GM12878 (cell line): ENCODE data around the gene GRIK3. TPM values are rescaled to one million over a fixed set of nuclear protein-coding genes. Genes with fewer than 3 reads are reported as not detected.

Experiments used
- ATAC-seq: fragments of 200-7000 bp; cut with Tn5 transposase; 3 replicates; pipeline ENCODE4 v1.9.1; 2020; ENCODE audit warnings: mild to moderate bottlenecking, moderate library complexity
- BruUV-seq: library from RNA; stranded (reverse); fragments of 400-500 nt; replicated peaks from 2 replicates; lab custom pipeline; 2021; lab: Mats Ljungman, UMichigan
- CTCF ChIA-PET: fragments of 300-600 bp; sonication (Branson Sonifier 250); formaldehyde crosslinking; extraction: SDS; loops from one replicate; lab custom pipeline; 2021; ENCODE audit warnings: inconsistent platforms; lab: Yijun Ruan, JAX
- POLR2A ChIA-PET: fragments of 350-600 bp; formaldehyde crosslinking; extraction: SDS; loops from one replicate; lab custom pipeline; 2021; ENCODE audit warnings: inconsistent platforms; lab: Charles Lee
- RAD21 ChIA-PET: fragments of 300-600 bp; sonication (Branson Sonifier 250); formaldehyde crosslinking; loops from one replicate; lab custom pipeline; 2023; ENCODE audit warnings: antibody characterized with exemption; ENCODE audit not compliant: unreplicated experiment; lab: Charles Lee
- SMC1A ChIA-PET: fragments of 300-600 bp; sonication (Branson Sonifier 250); formaldehyde crosslinking; loops from one replicate; lab custom pipeline; 2023; ENCODE audit not compliant: unreplicated experiment, uncharacterized antibody; lab: Charles Lee
- DNase-seq: peaks from one replicate; pipeline ENCODE4 v3.0.0-alpha.2; 2011; ENCODE audit warnings: low read depth, low spot score
- FAIRE-seq: peaks from 3 replicates; lab custom pipeline; 2011; peaks lifted over from hg19 to GRCh38; lab: Jason Lieb, UNC
- H2AFZ ChIP-seq: 2 replicates; pipeline ENCODE4 v1.6.0; 2011; ENCODE audit warnings: low read depth, low read length, control low read depth; ENCODE audit not compliant: control insufficient read depth
- H3K27ac ChIP-seq: 2 replicates; pipeline ENCODE4 v1.5.1; 2011; ENCODE audit warnings: control low read depth; ENCODE audit not compliant: control insufficient read depth, insufficient read depth
- H3K27me3 ChIP-seq, 2 experiments: replicated peaks in 1 of 2; 2 replicates each; pipeline versions ENCODE4 v1.6.0 to v1.6.1; 2011; ENCODE audit warnings: low read length in 1 of 2; ENCODE audit not compliant: control insufficient read depth in 2 of 2, insufficient read depth in 2 of 2
- H3K36me3 ChIP-seq, 2 experiments: 2 replicates each; pipeline ENCODE4 v1.5.1; 2011; ENCODE audit warnings: low read length in 1 of 2; ENCODE audit not compliant: control insufficient read depth in 2 of 2, insufficient read depth in 2 of 2
- H3K4me1 ChIP-seq: 2 replicates; pipeline ENCODE4 v1.6.1; 2011; ENCODE audit warnings: mild to moderate bottlenecking, low read length, moderate library complexity, mixed read lengths; ENCODE audit not compliant: control insufficient read depth, insufficient read depth
- H3K4me2 ChIP-seq: 2 replicates; pipeline ENCODE4 v1.6.0; 2011; ENCODE audit warnings: control low read depth; ENCODE audit not compliant: control insufficient read depth, insufficient read depth
- H3K4me3 ChIP-seq: fragments of 200-600 bp; sonication (generic); 2 replicates; pipeline ENCODE4 v1.5.1; 2016
- H3K79me2 ChIP-seq: 2 replicates; pipeline ENCODE4 v1.6.0; 2011; ENCODE audit warnings: low read length; ENCODE audit not compliant: control insufficient read depth, insufficient read depth
- H3K9ac ChIP-seq: 2 replicates; pipeline ENCODE4 v1.8.0; 2011; ENCODE audit warnings: low read length, control low read depth, mixed read lengths; ENCODE audit not compliant: control insufficient read depth, insufficient read depth
- H3K9me3 ChIP-seq: replicated peaks from 3 replicates; pipeline ENCODE4 v1.5.1; 2011; ENCODE audit warnings: mild to moderate bottlenecking, low read length; ENCODE audit not compliant: control insufficient read depth, insufficient read depth
- H4K20me1 ChIP-seq: 2 replicates; pipeline ENCODE4 v1.6.0; 2011; ENCODE audit not compliant: control insufficient read depth, insufficient read depth
- BHLHE40 ChIP-seq, 2 experiments: fragments of 450-650 bp in 1 of 2; IDR thresholded peaks; 2 replicates each; pipeline ENCODE4 v1.6.1; 2011 to 2017; ENCODE audit warnings: low read depth in 2 of 2, borderline replicate concordance in 1 of 2, improper control_type of control experiment in 1 of 2, low read length in 1 of 2, mild to moderate bottlenecking in 1 of 2
- EP300 ChIP-seq, 2 experiments: fragments of 150-350 bp in 1 of 2; IDR thresholded peaks; 2 replicates each; pipeline ENCODE4 v1.6.1; 2011 to 2012; ENCODE audit warnings: low read depth in 2 of 2, low read length in 2 of 2, borderline replicate concordance in 1 of 2, improper control_type of control experiment in 1 of 2, inconsistent platforms in 1 of 2; ENCODE audit not compliant: control insufficient read depth in 1 of 2
- ESRRA ChIP-seq: IDR thresholded peaks from 2 replicates; pipeline ENCODE4 v1.6.1; 2012; ENCODE audit warnings: mild to moderate bottlenecking, low read length, improper control_type of control experiment
- FOXM1 ChIP-seq: IDR thresholded peaks from 2 replicates; pipeline ENCODE4 v1.6.1; 2012; ENCODE audit warnings: low read depth, mild to moderate bottlenecking, inconsistent platforms, low read length, moderate library complexity
- GABPA ChIP-seq: IDR thresholded peaks from 2 replicates; pipeline ENCODE4 v1.6.1; 2014; ENCODE audit warnings: antibody characterized with exemption, low read depth, mild to moderate bottlenecking, inconsistent platforms
- MTA2 ChIP-seq: fragments of 450-650 bp; IDR thresholded peaks from 2 replicates; pipeline ENCODE4 v1.6.1; 2016; ENCODE audit warnings: low read depth, mild to moderate bottlenecking, moderate library complexity
- NR2F1 ChIP-seq: fragments of 450-650 bp; conservative IDR thresholded peaks from 2 replicates; pipeline ENCODE4 v1.6.1; 2017; ENCODE audit warnings: mild to moderate bottlenecking
- RAD21 ChIP-seq: IDR thresholded peaks from 2 replicates; pipeline ENCODE4 v1.6.1; 2011; ENCODE audit warnings: mild to moderate bottlenecking, low read depth, low read length, moderate library complexity; ENCODE audit not compliant: insufficient read depth
- RCOR1 ChIP-seq: conservative IDR thresholded peaks from 2 replicates; pipeline ENCODE4 v1.6.1; 2012; ENCODE audit warnings: low read depth, low read length, improper control_type of control experiment
- RELA ChIP-seq: fragments of 450-650 bp; IDR thresholded peaks from 2 replicates; pipeline ENCODE4 v1.8.0; 2014; ENCODE audit warnings: borderline replicate concordance; ENCODE audit not compliant: partially characterized antibody
- SRF ChIP-seq, 2 experiments: IDR thresholded peaks; 2 replicates each; pipeline ENCODE4 v1.6.1; 2011; ENCODE audit warnings: low read depth in 2 of 2, low read length in 2 of 2, mild to moderate bottlenecking in 1 of 2, moderate library complexity in 1 of 2
- SUZ12 ChIP-seq: fragments of 200-600 bp; sonication (generic); IDR thresholded peaks from one replicate; pipeline ENCODE4 v1.6.1; 2018; ENCODE audit warnings: antibody characterized with exemption, mild to moderate bottlenecking; ENCODE audit not compliant: unreplicated experiment
- TCF3 ChIP-seq: IDR thresholded peaks from 2 replicates; pipeline ENCODE4 v1.6.1; 2012; ENCODE audit warnings: low read depth, mild to moderate bottlenecking, low read length, borderline replicate concordance; ENCODE audit not compliant: insufficient read depth
- ZNF217 ChIP-seq: fragments of 450-650 bp; IDR thresholded peaks from 2 replicates; pipeline ENCODE4 v1.6.1; 2017; ENCODE audit warnings: antibody characterized with exemption, mild to moderate bottlenecking
- ZNF274 ChIP-seq: IDR thresholded peaks from one replicate; pipeline ENCODE4 v1.8.0; 2011; ENCODE audit not compliant: insufficient read length, insufficient read depth
- ZNF622 ChIP-seq: fragments of 450-650 bp; IDR thresholded peaks from 2 replicates; pipeline ENCODE4 v1.6.1; 2017; ENCODE audit warnings: mild to moderate bottlenecking, inconsistent platforms
- WGBS: methylation state at CpG from one replicate; pipeline ENCODE4 v1.1.6; 2016; ENCODE audit warnings: low lambda C conversion rate; ENCODE audit not compliant: insufficient replicate concordance, insufficient coverage; ENCODE audit errors: missing lambda C conversion rate; 5-methylcytosine and 5-hydroxymethylcytosine counted together
- in situ Hi-C: fragments of 300-500 bp; cut with MboI; formaldehyde crosslinking; loops from 9 replicates; pipeline ENCODE4 v1.14.3; 2018; ENCODE audit warnings: mixed read lengths
- intact Hi-C: fragments of 100-400 bp; cut with micrococcal nuclease; formaldehyde crosslinking; loops from one replicate; pipeline ENCODE4 v1.14.2; 2022; ENCODE audit not compliant: unreplicated experiment
- polyA plus RNA-seq, 11 experiments: library from polyadenylated mRNA; depleted of rRNA in 4 of 11; unstranded in 6 of 11; stranded (reverse) in 5 of 11; fragments of >200 nt; fragmentation: Nextera tagmentation in 4 of 11; fragmentation: Illumina TruSeq in 1 of 11; extraction: Ambion mirVana in 4 of 11; extraction: Trizol in 1 of 11; gene quantifications; 1 replicate in 1 of 11; 2 replicates in 10 of 11; pipeline versions ENCODE4 v1.2.1 to v1.2.3, GENCODE V29; 2011 to 2016; ENCODE audit warnings: inconsistent platforms in 2 of 11, missing spikeins in 2 of 11, low read depth in 1 of 11
- total RNA-seq, 4 experiments: library from RNA; depleted of rRNA in 3 of 4; stranded (reverse); fragments of >200 nt in 3 of 4; fragmentation: Illumina TruSeq in 1 of 4; extraction: Trizol in 1 of 4; gene quantifications; 2 replicates each; pipeline versions ENCODE4 v1.2.1 to v1.2.3, GENCODE V29; 2013 to 2021
- TF ChIP-seq, protein P1 (sequence below): fragments of 450-650 bp; IDR thresholded peaks from 2 replicates; pipeline ENCODE4 v1.6.1; 2017; ENCODE audit warnings: borderline replicate concordance
- TF ChIP-seq, protein P2 (sequence below), 3 experiments: IDR thresholded peaks in 2 of 3; conservative IDR thresholded peaks in 1 of 3; 2 replicates each; pipeline ENCODE4 v1.5.1; 2011; ENCODE audit warnings: low read depth in 3 of 3, low read length in 3 of 3, mild to moderate bottlenecking in 3 of 3, control low read depth in 2 of 3, moderate library complexity in 2 of 3, inconsistent platforms in 1 of 3, mixed read lengths in 1 of 3; ENCODE audit not compliant: control insufficient read depth in 2 of 3, insufficient read depth in 1 of 3; ENCODE audit errors: extremely low read depth in 1 of 3

The GRIK3 gene
- total and polyA plus RNA-seq, 10 of the 15 experiments (the other 5 are each of a cell fraction or from before 2014, with no cell fraction given) = not detected

DNA sequence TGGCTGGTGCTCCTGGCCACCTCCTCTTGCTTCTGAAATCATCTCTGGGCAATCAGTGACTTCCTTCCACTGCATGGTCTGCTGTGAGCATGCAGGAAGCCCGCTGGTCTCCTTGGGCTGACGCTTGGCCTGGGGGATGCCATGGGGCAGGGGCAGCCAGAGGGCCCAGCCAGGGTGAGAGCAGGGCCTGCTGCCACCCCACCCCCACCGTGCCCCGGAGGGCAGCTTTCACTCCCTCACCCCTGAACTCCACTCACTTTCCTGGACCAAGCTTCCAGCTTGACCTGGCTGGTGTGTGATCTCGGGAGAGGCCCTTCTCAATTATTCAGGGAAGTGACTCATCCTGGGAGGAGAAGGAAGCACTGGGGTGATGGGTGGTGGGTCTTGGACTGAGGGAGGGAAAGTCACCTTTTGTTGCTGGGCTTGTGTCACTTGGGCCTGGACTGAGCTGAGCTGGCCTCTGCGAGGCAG is 281.4 kb downstream of the GRIK3 start:
- FAIRE-seq (no peak), DNase-seq (no peak), ATAC-seq (no peak)
- Histone ChIP-seq H3K9ac (no peak overlapping the region), H3K4me1 (no peaks in the 10 kb centered on the region), H3K27me3 (no peaks in the 10 kb centered on the region; a peak in 1 of 4 replicates), H3K9me3 (no peaks in the 10 kb centered on the region), H3K4me2 (no peak overlapping the region), H3K4me3 (no peak overlapping the region), H2AFZ (no peak overlapping the region), H3K79me2 (no peaks in the 10 kb centered on the region), H4K20me1 (no peaks in the 10 kb centered on the region; the same call in none of the 2 replicates), H3K27ac (no peak overlapping the region), H3K36me3 (no peaks in the 10 kb centered on the region)
- WGBS = 0% methylated on average over 6 of the region's 6 CpGs
- ChIA-PET POLR2A (no interaction called here), RAD21 (no interaction called here), CTCF (no interaction called here), SMC1A (interaction anchor here (0.6 kb wide), 1 partner anchor 10 kb away, joined by 3 read pairs; no protein-coding TSS in a partner anchor)
- TF ChIP-seq TCF3 (no peak), GABPA (no peak), FOXM1 (no peak), SRF (IDR thresholded peaks at IDR 0.05; ENCODE audit: low read depth in 2 of 2, low read length in 2 of 2) (no peak), BHLHE40 (IDR thresholded peaks at IDR 0.05; ENCODE audit: borderline replicate concordance in 1 of 2, low read depth in 2 of 2, low read length in 1 of 2) (no peak), ZNF622 (no peak), SUZ12 (no peak), ESRRA (no peak), RELA (no peak), RCOR1 (no peak), EP300 (IDR thresholded peaks at IDR 0.05; ENCODE audit: borderline replicate concordance in 1 of 2, control insufficient read depth in 1 of 2, low read depth in 2 of 2, low read length in 2 of 2) (no peak), RAD21 (no peak), MTA2 (no peak), ZNF217 (no peak), NR2F1 (no peak), ZNF274 (no peak)
- TF ChIP-seq, protein P1, sequence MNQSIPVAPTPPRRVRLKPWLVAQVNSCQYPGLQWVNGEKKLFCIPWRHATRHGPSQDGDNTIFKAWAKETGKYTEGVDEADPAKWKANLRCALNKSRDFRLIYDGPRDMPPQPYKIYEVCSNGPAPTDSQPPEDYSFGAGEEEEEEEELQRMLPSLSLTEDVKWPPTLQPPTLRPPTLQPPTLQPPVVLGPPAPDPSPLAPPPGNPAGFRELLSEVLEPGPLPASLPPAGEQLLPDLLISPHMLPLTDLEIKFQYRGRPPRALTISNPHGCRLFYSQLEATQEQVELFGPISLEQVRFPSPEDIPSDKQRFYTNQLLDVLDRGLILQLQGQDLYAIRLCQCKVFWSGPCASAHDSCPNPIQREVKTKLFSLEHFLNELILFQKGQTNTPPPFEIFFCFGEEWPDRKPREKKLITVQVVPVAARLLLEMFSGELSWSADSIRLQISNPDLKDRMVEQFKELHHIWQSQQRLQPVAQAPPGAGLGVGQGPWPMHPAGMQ = no peak
- TF ChIP-seq, protein P2, sequence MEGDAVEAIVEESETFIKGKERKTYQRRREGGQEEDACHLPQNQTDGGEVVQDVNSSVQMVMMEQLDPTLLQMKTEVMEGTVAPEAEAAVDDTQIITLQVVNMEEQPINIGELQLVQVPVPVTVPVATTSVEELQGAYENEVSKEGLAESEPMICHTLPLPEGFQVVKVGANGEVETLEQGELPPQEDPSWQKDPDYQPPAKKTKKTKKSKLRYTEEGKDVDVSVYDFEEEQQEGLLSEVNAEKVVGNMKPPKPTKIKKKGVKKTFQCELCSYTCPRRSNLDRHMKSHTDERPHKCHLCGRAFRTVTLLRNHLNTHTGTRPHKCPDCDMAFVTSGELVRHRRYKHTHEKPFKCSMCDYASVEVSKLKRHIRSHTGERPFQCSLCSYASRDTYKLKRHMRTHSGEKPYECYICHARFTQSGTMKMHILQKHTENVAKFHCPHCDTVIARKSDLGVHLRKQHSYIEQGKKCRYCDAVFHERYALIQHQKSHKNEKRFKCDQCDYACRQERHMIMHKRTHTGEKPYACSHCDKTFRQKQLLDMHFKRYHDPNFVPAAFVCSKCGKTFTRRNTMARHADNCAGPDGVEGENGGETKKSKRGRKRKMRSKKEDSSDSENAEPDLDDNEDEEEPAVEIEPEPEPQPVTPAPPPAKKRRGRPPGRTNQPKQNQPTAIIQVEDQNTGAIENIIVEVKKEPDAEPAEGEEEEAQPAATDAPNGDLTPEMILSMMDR (IDR thresholded peaks at IDR 0.05 in 2 of 3, conservative IDR thresholded peaks at IDR 0.05 in 1 of 3; ENCODE audit: control insufficient read depth in 2 of 3, extremely low read depth in 1 of 3, insufficient read depth in 1 of 3, low read depth in 3 of 3, low read length in 3 of 3) = no peak
- in situ Hi-C loops (no loop called here), intact Hi-C loops (no loop called here)
- BruUV-seq = no TSS peak
